OCI-LY3 (cell line): ENCODE data around the gene NPB.

Experiments used
- H2AFZ ChIP-seq: fragments of 200-600, 300-600 bp; shearing (Covaris generic); 2 replicates; pipeline ENCODE4 v1.6.0; 2014; ENCODE audit warnings: antibody characterized with exemption, low read depth, low read length
- H3K27ac ChIP-seq: fragments of 200-600, 300-600 bp; sonication (generic); 2 replicates; pipeline ENCODE4 v1.5.1; 2014; ENCODE audit warnings: mild to moderate bottlenecking, low read length, moderate library complexity, mixed read lengths
- H3K27me3 ChIP-seq: fragments of 200-600, 300-600 bp; sonication (generic); 2 replicates; pipeline ENCODE4 v1.6.1; 2014; ENCODE audit warnings: low read depth, low read length, mixed read lengths
- H3K36me3 ChIP-seq: fragments of 200-600, 300-600 bp; sonication (generic); replicated peaks from 2 replicates; pipeline ENCODE3; 2014; ENCODE audit warnings: low read depth, low read length, mixed read lengths
- H3K4me1 ChIP-seq: fragments of 300-600, 200-600 bp; sonication (generic); 2 replicates; pipeline ENCODE4 v1.6.1; 2014; ENCODE audit warnings: low read length, mixed read lengths
- H3K4me2 ChIP-seq: fragments of 200-600, 300-600 bp; sonication (generic); 2 replicates; pipeline ENCODE4 v1.6.1; 2014; ENCODE audit warnings: low read length, mixed read lengths
- H3K4me3 ChIP-seq: fragments of 300-600, 200-600 bp; sonication (generic); 2 replicates; pipeline ENCODE4 v1.5.1; 2014; ENCODE audit warnings: antibody characterized with exemption, mild to moderate bottlenecking, low read length, moderate library complexity
- H3K79me2 ChIP-seq: fragments of 300-600, 200-600 bp; shearing (Covaris generic); 2 replicates; pipeline ENCODE4 v1.6.1; 2014; ENCODE audit warnings: mild to moderate bottlenecking, low read length, mixed read lengths
- H3K9ac ChIP-seq: fragments of 300-600, 200-600 bp; shearing (Covaris generic); 2 replicates; pipeline ENCODE4 v1.6.0; 2014; ENCODE audit warnings: mild to moderate bottlenecking, low read length, moderate library complexity
- H3K9me3 ChIP-seq: fragments of 200-600, 300-600 bp; shearing (Covaris generic); 2 replicates; pipeline ENCODE4 v1.6.1; 2014; ENCODE audit warnings: low read length, mixed read lengths; ENCODE audit not compliant: insufficient read depth
- H4K20me1 ChIP-seq: fragments of 200-600, 300-600 bp; sonication (generic); 2 replicates; pipeline ENCODE4 v1.6.1; 2016; ENCODE audit warnings: low read length, mixed read lengths; ENCODE audit not compliant: insufficient read depth
- EZH2phosphoT487 ChIP-seq: fragments of 200-600 bp; shearing (Covaris generic); IDR thresholded peaks from 2 replicates; pipeline ENCODE4 v1.6.1; 2018; ENCODE audit warnings: antibody characterized with exemption, mixed run types, low read depth
- TF ChIP-seq, protein P1 (sequence below): fragments of 200-600, 300-600 bp; sonication (generic); IDR thresholded peaks from 2 replicates; pipeline ENCODE4 v1.5.1; 2014; ENCODE audit warnings: antibody characterized with exemption, low read length, low read depth

The NPB gene

GRCh38 chr17:81898885-81899284 is 3.2 kb upstream of the NPB start:
- Histone ChIP-seq H3K79me2 (peaks cover 2% of the 10 kb centered on the region; the same call in 1 of the 2 replicates), H3K9ac (no peak overlapping the region), H3K4me2 (no peak overlapping the region), H2AFZ (no peak overlapping the region), H3K9me3 (no peaks in the 10 kb centered on the region), H4K20me1 (no peaks in the 10 kb centered on the region), H3K27me3 (no peaks in the 10 kb centered on the region), H3K27ac (no peak overlapping the region), H3K4me3 (no peak overlapping the region), H3K4me1 (no peaks in the 10 kb centered on the region; the same call in 1 of the 2 replicates), H3K36me3 (peaks cover 28% of the 10 kb centered on the region)
- no peak for TF ChIP-seq EZH2phosphoT487
- TF ChIP-seq, protein P1, sequence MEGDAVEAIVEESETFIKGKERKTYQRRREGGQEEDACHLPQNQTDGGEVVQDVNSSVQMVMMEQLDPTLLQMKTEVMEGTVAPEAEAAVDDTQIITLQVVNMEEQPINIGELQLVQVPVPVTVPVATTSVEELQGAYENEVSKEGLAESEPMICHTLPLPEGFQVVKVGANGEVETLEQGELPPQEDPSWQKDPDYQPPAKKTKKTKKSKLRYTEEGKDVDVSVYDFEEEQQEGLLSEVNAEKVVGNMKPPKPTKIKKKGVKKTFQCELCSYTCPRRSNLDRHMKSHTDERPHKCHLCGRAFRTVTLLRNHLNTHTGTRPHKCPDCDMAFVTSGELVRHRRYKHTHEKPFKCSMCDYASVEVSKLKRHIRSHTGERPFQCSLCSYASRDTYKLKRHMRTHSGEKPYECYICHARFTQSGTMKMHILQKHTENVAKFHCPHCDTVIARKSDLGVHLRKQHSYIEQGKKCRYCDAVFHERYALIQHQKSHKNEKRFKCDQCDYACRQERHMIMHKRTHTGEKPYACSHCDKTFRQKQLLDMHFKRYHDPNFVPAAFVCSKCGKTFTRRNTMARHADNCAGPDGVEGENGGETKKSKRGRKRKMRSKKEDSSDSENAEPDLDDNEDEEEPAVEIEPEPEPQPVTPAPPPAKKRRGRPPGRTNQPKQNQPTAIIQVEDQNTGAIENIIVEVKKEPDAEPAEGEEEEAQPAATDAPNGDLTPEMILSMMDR: no peak

DNA sequence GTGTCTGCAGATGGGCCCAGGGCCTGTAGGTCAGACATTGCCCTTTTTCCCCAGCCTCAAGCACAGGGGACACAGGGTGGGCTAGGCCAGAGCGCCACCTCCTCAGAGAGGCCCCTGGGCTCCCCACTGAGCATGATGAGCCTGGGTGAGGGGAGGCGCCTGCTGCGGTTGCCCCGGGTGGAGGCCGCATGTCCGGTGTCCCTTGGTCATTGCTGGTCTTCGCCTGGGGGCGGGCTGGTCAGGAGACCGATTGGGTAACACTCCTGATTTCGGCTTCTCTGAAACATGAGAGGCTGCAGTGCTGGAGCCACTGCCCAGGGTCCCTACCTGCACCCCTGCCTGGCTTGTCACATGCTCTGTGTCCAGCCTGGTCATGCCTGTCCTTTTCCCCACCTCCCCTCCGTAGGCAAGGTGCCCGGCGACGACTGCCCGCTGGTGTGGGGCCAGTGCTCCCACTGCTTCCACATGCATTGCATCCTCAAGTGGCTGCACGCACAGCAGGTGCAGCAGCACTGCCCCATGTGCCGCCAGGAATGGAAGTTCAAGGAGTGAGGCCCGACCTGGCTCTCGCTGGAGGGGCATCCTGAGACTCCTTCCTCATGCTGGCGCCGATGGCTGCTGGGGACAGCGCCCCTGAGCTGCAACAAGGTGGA is 2.4 kb upstream of the NPB start:
- Histone ChIP-seq H3K36me3 (peaks cover 25% of the 10 kb centered on the region), H3K27me3 (no peaks in the 10 kb centered on the region)

DNA sequence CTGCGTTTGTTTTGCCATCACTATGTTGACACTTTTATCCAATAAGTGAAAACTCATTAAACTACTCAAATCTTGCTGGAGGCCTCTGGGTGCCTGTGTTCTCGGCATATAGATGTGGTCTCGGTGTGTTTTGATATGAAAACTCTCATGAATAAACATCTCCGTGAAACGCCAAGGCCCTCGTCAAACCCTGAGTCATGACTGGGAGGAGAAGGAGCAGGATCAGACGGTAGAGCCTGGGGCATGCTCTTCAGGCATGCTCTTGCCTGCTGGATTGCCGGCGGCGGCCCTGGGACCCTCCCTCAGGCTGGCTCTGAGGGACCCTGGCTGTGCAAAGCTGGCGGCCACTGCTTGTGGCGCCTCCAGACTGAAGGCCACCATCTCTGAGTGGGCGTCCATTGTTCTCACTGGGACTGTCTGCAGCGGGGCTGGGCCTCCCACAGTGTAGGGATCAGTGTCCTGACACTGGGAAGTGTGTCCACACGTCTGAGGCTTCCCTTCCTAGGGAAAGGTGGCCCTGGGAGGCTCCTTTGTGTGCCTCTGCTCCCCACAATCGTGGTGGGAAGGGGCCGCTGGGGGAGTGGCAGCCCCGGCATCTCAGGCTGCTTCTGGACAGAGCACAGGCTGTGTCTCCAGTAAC is 1.7 kb upstream of the NPB start:
- Histone ChIP-seq H3K79me2 (no peaks in the 10 kb centered on the region), H3K36me3 (peaks cover 23% of the 10 kb centered on the region), H3K27ac (no peak overlapping the region), H3K4me1 (no peaks in the 10 kb centered on the region; the same call in 1 of the 2 replicates), H2AFZ (no peak overlapping the region), H4K20me1 (no peaks in the 10 kb centered on the region), H3K4me3 (no peak overlapping the region), H3K4me2 (no peak overlapping the region), H3K27me3 (no peaks in the 10 kb centered on the region), H3K9ac (no peak overlapping the region), H3K9me3 (no peaks in the 10 kb centered on the region)
- no peak for TF ChIP-seq EZH2phosphoT487
- TF ChIP-seq, protein P1: no peak

More for the DNA sequence above, 2.4 kb upstream of the NPB start:
- H3K4me3 ChIP-seq: no peak overlapping the region
- no peak overlapping the region for H3K27ac ChIP-seq
- H3K9ac ChIP-seq: no peak overlapping the region
- TF ChIP-seq EZH2phosphoT487: no peak
- no peaks in the 10 kb centered on the region; the same call in 1 of the 2 replicates for H3K4me1 ChIP-seq
- no peaks in the 10 kb centered on the region for H3K79me2 ChIP-seq
- H4K20me1 ChIP-seq: no peaks in the 10 kb centered on the region
- H3K9me3 ChIP-seq: no peaks in the 10 kb centered on the region
- no peak overlapping the region for H2AFZ ChIP-seq
- no peak overlapping the region for H3K4me2 ChIP-seq

DNA sequence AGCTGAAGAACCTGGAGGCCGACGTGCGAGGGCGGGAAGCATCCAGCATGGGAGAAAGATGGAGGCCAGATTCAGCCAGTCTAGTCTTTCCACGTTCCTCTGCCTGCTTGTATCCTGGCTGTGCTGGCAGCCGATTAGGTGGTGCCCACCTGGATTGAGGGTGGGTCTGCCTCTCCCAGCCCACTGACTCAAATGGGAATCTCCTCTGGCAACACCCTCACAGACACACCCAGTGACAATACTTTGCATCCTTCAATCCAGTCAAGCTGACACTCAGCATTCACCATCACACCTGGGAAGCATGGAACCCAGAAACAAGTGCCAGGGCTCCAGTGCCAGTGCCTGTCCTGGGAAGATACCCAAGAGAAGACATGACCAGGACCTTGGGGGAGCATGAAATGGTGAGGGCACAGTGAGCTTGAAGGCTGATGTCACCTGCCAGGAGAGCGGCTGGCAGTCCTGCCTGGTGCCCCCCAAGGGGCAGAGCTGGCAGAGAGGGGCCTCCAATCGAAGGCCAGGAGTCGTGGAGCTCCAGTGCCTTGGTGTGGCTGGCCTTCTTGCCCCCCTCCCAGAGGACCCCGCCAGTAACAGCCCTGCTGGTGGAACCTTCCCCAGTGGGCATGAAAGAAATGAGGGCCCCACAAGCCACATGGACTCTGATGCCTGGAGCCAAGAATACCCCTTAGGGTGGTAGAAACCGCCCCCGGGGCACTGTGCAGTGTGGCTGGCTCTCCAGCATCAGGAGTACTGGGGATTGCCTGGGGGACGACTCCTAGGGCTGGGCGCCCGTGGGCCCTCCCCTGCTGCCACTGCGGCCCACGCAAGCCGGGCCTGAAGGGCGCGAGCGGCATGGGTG is 643 bp upstream of the NPB start:
- H3K4me1 ChIP-seq: no peaks in the 10 kb centered on the region; the same call in 1 of the 2 replicates
- H3K27me3 ChIP-seq: no peaks in the 10 kb centered on the region
- no peaks in the 10 kb centered on the region for H4K20me1 ChIP-seq
- H3K27ac ChIP-seq: no peak overlapping the region
- no peak overlapping the region for H3K9ac ChIP-seq
- no peak for TF ChIP-seq EZH2phosphoT487
- TF ChIP-seq, protein P1: no peak
- H3K4me3 ChIP-seq: no peak overlapping the region
- no peaks in the 10 kb centered on the region for H3K9me3 ChIP-seq
- no peak overlapping the region for H2AFZ ChIP-seq
- peaks cover 23% of the 10 kb centered on the region for H3K36me3 ChIP-seq
- no peak overlapping the region for H3K4me2 ChIP-seq
- H3K79me2 ChIP-seq: no peaks in the 10 kb centered on the region
